ENCODE measurements around the gene SASS6. TPM values are rescaled to one million over a fixed set of nuclear protein-coding genes. Genes with fewer than 3 reads are reported as not detected.

SASS6 gene
- total and polyA plus RNA-seq, 9 of the 15 experiments (the other 6 are each of a cell fraction or from before 2014, with no cell fraction given), result 11.6 to 34.1 (median 18.0) TPM

GRCh38 chr1:100065183-100065968 lies 67.4 kb downstream of the SASS6 start (continued):
- TF ChIP-seq, protein P1, sequence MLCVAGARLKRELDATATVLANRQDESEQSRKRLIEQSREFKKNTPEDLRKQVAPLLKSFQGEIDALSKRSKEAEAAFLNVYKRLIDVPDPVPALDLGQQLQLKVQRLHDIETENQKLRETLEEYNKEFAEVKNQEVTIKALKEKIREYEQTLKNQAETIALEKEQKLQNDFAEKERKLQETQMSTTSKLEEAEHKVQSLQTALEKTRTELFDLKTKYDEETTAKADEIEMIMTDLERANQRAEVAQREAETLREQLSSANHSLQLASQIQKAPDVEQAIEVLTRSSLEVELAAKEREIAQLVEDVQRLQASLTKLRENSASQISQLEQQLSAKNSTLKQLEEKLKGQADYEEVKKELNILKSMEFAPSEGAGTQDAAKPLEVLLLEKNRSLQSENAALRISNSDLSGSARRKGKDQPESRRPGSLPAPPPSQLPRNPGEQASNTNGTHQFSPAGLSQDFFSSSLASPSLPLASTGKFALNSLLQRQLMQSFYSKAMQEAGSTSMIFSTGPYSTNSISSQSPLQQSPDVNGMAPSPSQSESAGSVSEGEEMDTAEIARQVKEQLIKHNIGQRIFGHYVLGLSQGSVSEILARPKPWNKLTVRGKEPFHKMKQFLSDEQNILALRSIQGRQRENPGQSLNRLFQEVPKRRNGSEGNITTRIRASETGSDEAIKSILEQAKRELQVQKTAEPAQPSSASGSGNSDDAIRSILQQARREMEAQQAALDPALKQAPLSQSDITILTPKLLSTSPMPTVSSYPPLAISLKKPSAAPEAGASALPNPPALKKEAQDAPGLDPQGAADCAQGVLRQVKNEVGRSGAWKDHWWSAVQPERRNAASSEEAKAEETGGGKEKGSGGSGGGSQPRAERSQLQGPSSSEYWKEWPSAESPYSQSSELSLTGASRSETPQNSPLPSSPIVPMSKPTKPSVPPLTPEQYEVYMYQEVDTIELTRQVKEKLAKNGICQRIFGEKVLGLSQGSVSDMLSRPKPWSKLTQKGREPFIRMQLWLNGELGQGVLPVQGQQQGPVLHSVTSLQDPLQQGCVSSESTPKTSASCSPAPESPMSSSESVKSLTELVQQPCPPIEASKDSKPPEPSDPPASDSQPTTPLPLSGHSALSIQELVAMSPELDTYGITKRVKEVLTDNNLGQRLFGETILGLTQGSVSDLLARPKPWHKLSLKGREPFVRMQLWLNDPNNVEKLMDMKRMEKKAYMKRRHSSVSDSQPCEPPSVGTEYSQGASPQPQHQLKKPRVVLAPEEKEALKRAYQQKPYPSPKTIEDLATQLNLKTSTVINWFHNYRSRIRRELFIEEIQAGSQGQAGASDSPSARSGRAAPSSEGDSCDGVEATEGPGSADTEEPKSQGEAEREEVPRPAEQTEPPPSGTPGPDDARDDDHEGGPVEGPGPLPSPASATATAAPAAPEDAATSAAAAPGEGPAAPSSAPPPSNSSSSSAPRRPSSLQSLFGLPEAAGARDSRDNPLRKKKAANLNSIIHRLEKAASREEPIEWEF (CRISPR knock-in tag; IDR thresholded peaks at IDR 0.05), result no peak
- TF ChIP-seq FOXM1 (IDR thresholded peaks at IDR 0.05; ENCODE audit: low read depth), result peak; percentile 38; the same call in 1 of the 2 replicates
- no peak for TF ChIP-seq FOXM1 (CRISPR knock-in tag; IDR thresholded peaks at IDR 0.05; ENCODE audit: low read depth)
- TF ChIP-seq RBBP5 (IDR thresholded peaks at IDR 0.05; ENCODE audit: borderline replicate concordance, insufficient read depth, low read length, poor library complexity, severe bottlenecking), result no peak
- no peak for TF ChIP-seq ZNF140 (CRISPR knock-in tag; IDR thresholded peaks at IDR 0.05)
- TF ChIP-seq ELF4 (CRISPR knock-in tag; IDR thresholded peaks at IDR 0.05), result peak; percentile 76; the same call in 1 of the 2 replicates
- peak; percentile 79; the same call in 1 of the 2 replicates for TF ChIP-seq YBX1 (IDR thresholded peaks at IDR 0.05)
- TF ChIP-seq RBM39 (optimal IDR thresholded peaks at IDR 0.05; ENCODE audit: low read depth, low read length), result no peak
- TF ChIP-seq ZKSCAN1 (IDR thresholded peaks at IDR 0.05; ENCODE audit: low read depth, low read length), result no peak
- TF ChIP-seq SRSF7 (optimal IDR thresholded peaks at IDR 0.05; ENCODE audit: low read depth, low read length), result no peak
- TF ChIP-seq SMARCA4 (IDR thresholded peaks at IDR 0.05), result peak; percentile 59; the same call in 1 of the 2 replicates
- no peak for TF ChIP-seq ZBTB49 (CRISPR knock-in tag; IDR thresholded peaks at IDR 0.05; ENCODE audit: borderline replicate concordance)
- TF ChIP-seq KAT8 (IDR thresholded peaks at IDR 0.05; ENCODE audit: low read depth), result no peak
- TF ChIP-seq ZC3H8 (IDR thresholded peaks at IDR 0.05), result peak; percentile 75; the same call in 1 of the 2 replicates
- TF ChIP-seq HLTF (IDR thresholded peaks at IDR 0.05), result peak; percentile 65; the same call in 1 of the 2 replicates
- TF ChIP-seq E2F3 (CRISPR knock-in tag; IDR thresholded peaks at IDR 0.05), result no peak
- TF ChIP-seq ZNF316 (IDR thresholded peaks at IDR 0.05), result peak; percentile 2; the same call in 1 of the 2 replicates
- TF ChIP-seq, protein P2, sequence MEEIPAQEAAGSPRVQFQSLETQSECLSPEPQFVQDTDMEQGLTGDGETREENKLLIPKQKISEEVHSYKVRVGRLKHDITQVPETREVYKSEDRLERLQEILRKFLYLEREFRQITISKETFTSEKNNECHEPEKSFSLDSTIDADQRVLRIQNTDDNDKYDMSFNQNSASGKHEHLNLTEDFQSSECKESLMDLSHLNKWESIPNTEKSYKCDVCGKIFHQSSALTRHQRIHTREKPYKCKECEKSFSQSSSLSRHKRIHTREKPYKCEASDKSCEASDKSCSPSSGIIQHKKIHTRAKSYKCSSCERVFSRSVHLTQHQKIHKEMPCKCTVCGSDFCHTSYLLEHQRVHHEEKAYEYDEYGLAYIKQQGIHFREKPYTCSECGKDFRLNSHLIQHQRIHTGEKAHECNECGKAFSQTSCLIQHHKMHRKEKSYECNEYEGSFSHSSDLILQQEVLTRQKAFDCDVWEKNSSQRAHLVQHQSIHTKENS (CRISPR knock-in tag; IDR thresholded peaks at IDR 0.05), result no peak
- no peak for TF ChIP-seq ZNF695 (CRISPR knock-in tag; IDR thresholded peaks at IDR 0.05)
- peak; percentile 22 for TF ChIP-seq PHF20 (IDR thresholded peaks at IDR 0.05; ENCODE audit: partially characterized antibody)
- TF ChIP-seq PHTF2 (CRISPR knock-in tag; IDR thresholded peaks at IDR 0.05), result no peak
- 0 out of 2 replicates have a peak, but pooled peaks have one; percentile 78 for TF ChIP-seq DNMT1 (IDR thresholded peaks at IDR 0.05)

Measured in K562 (cell line).